Fibroblast of the aortic adventitia (primary cell): ENCODE data around the gene PKNOX2. TPM values are rescaled to one million over a fixed set of nuclear protein-coding genes. Genes with fewer than 3 reads are reported as not detected.
A peak's percentile ranks its signal among the peaks of the same experiment; 100 is the strongest.

Experiments
- DNase-seq: peaks from one replicate; pipeline ENCODE4 v3.0.0-alpha.2; 2010; ENCODE audit warnings: low read depth
- H3K4me3 ChIP-seq: 2 replicates; pipeline ENCODE4 v1.5.1; 2011; ENCODE audit warnings: low read depth, mild to moderate bottlenecking, control low read depth, low read length, moderate library complexity
- total RNA-seq: library from RNA; depleted of rRNA; stranded (reverse); fragments of >200 nt; gene quantifications from 2 replicates; pipeline ENCODE4 v1.2.3, GENCODE V29; 2012; ENCODE audit warnings: low replicate concordance
- TF ChIP-seq, protein P1 (sequence below): IDR thresholded peaks from 2 replicates; pipeline ENCODE4 v1.5.1; 2011; ENCODE audit warnings: mild to moderate bottlenecking, low read length, control low read depth, inconsistent platforms; ENCODE audit not compliant: insufficient read depth

Gene PKNOX2
- total RNA-seq, 1 donor, result 2.0 TPM

DNA sequence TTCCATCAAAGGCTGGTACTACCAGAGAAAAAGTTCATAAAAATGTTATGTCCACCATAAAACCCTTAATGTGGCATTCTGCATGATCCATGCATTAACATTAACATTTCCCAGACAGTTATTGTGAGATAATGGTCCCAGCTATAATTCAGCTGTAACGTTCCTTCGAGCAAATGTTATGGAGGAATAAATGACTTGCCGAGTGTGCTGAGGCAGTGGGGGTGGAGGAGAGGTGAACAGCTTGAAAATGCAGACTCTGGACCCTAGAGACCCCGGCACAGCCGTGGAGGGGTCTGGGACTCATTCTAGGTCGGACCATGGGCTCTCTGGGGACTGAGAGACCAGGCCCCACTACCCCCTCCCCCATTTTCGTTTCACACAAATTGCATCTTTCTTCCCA is 141.9 kb downstream of the PKNOX2 start:
- TF ChIP-seq, protein P1, sequence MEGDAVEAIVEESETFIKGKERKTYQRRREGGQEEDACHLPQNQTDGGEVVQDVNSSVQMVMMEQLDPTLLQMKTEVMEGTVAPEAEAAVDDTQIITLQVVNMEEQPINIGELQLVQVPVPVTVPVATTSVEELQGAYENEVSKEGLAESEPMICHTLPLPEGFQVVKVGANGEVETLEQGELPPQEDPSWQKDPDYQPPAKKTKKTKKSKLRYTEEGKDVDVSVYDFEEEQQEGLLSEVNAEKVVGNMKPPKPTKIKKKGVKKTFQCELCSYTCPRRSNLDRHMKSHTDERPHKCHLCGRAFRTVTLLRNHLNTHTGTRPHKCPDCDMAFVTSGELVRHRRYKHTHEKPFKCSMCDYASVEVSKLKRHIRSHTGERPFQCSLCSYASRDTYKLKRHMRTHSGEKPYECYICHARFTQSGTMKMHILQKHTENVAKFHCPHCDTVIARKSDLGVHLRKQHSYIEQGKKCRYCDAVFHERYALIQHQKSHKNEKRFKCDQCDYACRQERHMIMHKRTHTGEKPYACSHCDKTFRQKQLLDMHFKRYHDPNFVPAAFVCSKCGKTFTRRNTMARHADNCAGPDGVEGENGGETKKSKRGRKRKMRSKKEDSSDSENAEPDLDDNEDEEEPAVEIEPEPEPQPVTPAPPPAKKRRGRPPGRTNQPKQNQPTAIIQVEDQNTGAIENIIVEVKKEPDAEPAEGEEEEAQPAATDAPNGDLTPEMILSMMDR, result no peak
- H3K4me3 ChIP-seq, result no peak overlapping the region
- no peak for DNase-seq

DNA sequence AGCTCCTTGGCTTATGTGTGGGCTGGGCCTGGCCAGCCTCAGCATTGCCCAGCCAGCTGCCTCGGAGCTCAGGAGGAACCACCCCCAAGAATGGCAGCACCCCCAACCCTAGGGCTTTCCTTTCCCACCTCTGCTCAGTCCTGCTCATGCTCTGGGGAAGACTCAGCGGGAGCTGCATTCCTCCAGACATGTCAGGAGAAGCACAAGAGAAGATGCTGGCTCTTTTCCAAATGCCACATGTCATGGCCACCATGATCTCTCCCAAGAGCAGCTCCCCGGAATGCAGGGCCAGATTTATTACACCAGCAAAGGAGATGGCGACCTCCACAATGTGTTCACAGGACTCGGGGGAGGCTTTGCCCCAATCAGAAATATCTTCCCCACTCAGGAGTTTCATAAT is 143.7 kb downstream of the PKNOX2 start:
- no peak overlapping the region for H3K4me3 ChIP-seq
- TF ChIP-seq, protein P1, result no peak
- no peak for DNase-seq

DNA sequence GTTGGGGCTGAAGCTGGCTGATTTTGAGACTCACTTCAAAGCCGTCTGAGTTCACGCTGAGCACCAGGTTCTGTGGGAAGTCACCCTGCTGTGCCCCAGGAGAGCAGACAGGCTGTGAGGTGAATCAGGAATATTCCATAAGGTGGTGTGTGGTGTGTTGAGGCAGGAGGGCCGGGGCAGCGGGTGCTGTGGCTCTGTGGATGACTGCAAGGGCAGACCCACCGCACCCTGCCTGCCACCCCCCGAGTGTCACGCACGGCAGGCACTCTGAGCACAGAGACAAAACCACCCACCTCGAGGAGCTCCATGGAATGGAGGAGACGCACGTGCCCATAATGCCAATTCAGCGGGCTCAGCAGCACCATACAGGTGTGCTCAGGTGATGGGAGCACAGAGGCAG is 147.8 kb downstream of the PKNOX2 start:
- no peak for DNase-seq
- TF ChIP-seq, protein P1, result no peak
- H3K4me3 ChIP-seq, result no peak overlapping the region

DNA sequence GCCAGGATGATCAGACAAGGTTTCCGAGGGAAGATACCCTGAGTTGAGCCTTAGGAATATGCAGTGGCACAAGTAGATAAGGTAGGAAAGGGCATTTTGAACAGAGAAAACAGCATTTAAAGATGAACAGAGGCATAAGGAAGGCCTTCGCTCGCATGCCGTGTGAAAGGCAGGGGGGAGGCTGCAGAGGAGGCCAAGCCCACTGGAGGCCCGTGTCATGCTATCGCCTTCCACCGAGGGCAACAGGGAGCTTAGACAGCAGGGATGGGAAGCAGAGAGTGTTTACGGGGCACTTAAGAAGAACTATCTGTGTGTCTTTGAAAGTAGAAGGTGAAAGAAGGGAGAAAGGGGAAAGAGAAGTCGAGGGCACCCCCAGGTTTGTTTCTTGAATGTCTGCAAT is 148.3 kb downstream of the PKNOX2 start:
- no peak for DNase-seq
- TF ChIP-seq, protein P1, result no peak

DNA sequence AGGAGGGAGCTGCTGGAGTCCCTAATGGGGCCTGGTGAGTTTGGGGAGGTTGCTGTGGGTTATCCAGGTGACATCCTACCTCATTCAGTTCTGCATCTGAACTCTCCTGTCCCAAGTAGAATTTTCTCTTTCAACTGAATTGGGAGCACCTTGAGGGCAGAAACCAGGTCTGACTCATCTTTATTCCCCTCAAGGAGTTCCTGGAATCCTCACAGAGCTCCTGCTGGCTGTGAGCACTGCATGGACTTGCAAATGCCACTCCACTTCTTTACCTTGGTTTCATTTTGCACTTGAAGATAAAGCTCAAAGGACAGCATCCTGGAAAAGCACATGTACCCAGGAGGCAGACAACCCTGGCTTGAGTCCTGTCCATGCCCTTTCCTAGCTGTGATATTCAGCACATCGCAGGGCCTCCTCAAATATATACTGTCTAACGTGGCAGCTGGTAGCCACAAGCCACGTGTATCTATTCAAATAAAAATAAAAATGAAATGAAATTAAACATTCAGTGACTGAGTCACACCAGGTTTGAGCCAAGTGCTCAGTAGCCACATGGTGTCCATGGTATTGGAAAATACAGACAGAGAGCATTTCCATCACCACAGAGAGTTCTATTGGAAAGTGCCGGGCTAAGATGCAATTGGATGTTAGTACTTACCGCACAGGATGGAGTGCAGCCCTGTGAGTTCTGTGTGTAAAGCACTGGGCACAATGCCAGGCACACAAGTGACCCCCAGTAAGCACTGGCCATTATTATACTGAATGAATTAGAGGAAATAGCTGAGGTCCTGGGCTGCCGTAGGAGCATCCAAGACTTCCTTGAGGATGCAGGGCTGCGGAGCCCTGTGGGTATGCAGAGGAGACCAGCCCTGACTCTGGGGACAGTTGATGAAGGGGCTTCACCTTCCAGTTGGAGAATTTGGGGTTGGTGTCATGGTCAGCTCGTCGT is 149.0 kb downstream of the PKNOX2 start:
- DNase-seq, result peak; percentile 18
- TF ChIP-seq, protein P1, result no peak
- no peak overlapping the region for H3K4me3 ChIP-seq

More for the DNA sequence above, 148.3 kb downstream of the PKNOX2 start:
- no peak overlapping the region for H3K4me3 ChIP-seq

DNA sequence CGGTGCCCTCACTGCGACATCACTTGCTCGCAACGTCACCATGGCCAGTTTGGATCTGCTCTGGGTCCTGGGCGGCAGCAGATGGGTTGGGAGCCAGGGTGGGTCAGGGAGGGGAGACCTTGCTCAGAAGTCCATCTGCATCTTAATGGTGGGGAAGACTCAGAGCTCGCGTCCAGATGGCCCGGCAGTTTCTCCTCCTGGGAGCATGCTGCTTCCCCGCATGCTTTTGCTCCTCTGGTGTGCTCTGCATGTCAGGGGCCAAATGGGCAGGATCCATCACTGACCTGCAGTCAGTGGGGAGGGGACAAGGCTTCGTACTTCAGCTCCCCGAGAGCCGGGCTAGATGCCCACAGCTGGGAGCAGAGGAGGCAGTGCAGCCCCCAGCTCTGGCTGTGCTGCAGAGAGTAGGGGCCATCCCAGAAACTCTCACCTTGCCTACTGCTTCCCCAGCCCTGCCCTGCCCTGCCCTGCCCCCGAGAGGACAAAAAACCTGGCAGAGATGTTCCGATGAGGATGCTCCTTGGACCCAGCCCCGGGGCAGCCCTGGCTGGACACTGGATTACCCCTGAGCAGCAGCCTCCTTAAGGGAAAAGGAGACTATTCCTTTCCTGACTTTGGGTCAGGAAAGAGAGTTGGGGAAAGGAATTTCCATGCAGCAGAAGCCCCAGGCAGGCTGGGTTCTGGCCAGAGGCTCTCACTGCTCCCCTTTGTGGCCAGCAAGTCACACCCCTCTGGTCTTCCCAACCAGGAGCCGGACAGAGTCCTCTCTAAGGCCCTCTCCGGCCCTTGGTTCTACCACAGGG is 149.9 kb downstream of the PKNOX2 start:
- TF ChIP-seq, protein P1, result no peak
- DNase-seq, result peak; percentile 27
- no peak overlapping the region for H3K4me3 ChIP-seq
